Glomerular visceral epithelial cell (primary cell): ENCODE measurements around the gene CRYGA.
A peak's percentile ranks its signal among the peaks of the same experiment; 100 is the strongest.
"Not testable (repeated sequence)": the region's sequence is repeated elsewhere in the genome, so short reads cannot be mapped to it uniquely, and the experiment has no call there.

Source experiments
- DNase-seq: peaks from one replicate; pipeline ENCODE4 v3.0.0-alpha.2; 2016; ENCODE audit errors: extremely low spot score

Gene CRYGA

DNA sequence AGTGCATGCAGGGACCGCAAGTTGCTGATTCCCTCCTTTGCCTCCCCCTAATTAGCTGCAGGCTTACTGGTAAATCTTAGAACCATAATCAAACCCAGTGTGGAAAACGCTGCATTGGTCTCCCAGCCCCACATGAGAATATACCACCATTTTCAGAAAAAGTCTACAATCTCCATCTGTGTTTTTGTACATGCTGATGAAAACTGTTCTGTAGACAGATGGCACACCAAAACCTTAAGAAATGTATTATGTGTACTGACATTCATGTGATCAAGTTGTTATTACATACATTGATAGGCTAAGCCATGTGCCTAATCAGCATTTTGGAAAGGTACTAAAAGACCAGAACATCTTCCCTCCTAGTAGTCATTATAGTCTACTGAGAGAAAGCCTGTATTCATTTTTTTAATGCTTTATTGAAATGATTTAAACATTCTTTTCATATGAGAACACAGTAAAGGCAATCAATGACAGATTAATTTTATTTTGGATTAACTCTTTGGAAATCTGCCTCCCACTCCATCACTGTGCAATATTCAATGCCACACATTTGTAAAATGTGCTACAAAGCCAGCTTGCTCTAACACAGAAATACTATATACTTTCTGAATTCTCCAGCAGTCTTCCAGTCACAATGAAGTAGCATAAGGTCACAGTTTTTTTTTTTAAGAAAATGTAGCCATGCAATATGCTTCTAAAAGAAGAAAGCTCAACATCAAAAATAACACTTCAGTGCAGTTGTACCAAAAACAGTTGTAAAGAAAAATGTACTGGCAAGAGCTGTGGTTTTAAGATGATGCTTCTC, 1.8 kb upstream of the CRYGA start:
- no peak for DNase-seq

DNA sequence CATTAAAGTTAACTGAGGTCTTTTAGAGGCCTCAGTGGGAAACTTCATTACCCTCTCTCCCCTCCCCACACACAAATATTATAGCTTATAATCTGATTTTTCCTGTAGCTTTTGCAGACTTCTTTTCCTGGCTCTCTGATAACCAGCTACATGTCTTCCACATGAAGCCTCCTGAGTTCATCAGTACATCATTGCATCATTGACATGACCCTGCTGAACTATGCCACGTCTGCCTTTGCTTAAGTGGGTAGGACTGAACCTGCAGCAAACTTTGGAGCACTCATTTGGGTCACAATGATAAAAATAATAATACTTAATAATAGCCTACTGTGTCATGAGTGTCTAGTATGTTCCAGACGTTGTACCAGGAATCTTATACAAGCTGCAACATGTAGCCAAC, 7.0 kb downstream of the CRYGA start:
- no peak for DNase-seq

DNA sequence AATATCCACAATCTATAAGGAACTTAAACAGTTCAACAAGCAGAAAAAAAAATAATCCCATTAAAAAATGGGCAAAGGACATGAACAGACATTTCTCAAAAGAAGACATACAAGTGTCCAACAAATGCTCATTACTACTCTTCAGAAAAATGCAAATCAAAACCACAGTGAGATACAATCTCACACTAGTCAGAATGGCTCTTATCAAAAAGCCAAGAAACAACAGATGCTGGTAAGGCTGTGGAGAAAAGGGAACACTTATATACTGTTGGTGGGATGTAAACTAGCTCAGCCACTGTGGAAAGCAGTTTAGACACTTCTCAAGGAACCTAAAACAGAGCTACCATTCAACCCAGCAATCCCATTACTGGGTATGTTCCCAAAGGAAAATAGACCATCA, 10.2 kb downstream of the CRYGA start:
- no peak for DNase-seq

DNA sequence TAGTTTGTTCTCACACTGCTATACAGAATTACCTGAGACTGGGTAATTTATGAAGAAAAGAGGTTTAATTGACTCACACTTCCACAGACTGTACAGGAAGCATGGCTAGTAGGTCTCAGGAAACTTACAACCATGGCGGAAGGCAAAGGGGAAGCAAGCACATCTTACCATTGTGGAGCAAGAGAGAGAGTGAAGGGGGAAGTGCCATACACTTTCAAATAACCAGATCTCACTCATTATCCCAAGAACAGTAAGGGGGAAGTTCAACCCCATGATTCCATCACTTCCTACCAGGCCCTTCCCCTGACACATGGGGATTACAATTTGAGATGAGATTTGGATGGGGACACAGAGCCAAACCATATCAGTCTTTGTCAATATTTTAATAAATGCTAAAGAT, 12.4 kb downstream of the CRYGA start:
- DNase-seq: no peak

DNA sequence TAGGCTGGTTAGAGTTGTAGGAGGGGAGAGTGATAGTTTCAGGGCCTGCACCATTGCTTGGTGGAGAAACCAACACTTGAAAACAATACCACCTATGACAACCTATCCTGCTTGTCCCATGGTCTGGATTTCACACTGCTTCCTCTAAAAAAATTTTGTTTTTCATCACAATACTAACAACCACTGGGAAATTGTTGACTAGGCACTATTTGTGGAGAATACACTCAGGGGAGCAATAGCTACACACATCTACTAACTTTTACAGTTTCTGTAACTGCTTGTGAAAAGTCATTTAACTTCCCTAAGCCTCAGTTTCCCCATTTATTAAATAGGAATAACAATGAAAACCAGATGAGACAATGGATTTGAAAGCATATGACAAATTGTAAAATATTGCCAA, 13.3 kb downstream of the CRYGA start:
- DNase-seq: no peak

DNA sequence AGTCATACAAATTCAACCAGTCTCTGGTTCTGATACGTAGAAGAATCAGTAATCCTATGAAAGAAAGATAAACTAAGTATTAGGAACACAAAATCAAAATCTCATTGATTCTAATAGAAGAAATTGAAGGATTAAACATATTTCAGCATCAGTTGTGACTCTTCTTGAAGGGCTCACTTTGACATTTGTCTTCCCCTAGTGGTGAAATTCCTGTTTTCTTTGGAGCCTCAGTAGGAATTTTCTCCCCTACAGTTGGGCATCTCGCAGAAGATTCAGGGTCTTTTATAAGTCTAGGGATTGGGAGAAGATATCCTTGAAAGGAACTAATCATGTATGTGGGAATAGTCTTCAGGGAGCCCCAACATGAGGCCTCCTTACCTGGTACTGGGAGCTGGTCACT, 14.6 kb downstream of the CRYGA start:
- no peak for DNase-seq

DNA sequence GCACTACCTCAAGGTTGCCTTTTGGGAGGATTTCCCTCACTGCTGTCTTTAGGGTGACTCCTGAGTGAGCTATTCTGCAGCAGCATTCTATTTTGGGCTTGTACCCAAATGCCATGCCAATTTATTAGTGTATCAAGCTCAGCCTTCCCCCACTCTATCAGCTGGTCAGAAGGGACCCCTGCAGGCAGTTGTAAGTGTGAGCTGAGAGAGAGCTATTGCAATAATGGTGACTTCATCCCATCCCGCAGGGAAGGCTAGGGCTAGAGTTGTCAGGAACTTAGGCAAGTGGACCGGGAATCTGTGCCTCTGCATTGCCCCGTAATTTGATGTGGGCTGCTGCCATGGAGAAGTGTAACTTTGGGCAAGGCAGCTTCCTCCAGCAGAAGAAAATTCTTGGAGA, 15.6 kb downstream of the CRYGA start:
- no peak for DNase-seq

DNA sequence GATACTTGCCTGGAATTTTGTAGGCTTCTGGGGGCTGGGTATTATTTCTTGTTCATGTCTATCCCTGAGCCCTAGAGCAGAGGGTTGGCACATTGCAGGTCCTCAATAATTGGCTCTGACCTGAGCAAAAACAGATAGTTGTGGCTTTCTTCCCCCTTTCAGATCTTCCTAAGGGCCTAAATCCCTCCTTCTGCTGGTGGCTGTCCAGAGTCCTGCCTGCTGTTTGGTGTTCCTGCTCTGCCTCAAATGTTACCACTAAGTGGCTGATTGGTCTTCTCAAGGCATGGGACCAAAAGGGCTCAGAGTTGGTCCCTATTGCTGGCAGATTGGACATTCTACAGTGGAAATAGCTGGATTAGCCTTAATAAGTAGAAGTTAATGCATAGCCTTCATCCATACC, 16.4 kb downstream of the CRYGA start:
- no peak for DNase-seq

DNA sequence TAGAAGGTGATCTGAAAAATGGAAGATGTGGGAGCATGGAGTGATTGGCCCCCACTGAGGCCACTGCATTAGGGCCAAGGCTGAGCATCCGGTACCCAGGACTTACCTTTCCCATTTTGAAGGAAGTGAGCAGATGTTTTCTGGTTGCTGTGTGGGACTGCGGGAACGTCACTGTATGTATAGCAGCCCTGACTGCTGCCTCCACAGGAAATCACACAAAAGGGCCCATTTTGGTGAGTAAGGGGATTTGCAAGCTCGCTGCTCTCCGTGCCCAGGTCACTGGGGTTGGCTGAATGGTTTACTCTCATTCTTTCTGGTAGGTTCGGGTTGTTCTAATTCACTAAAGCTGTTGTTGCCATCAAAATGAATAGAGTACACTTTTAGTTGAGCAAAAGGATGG, 17.4 kb downstream of the CRYGA start, which contains the start of gene CRYGB:
Gene CRYGB, minus strand, starts transcription at position 153 of the 400 bp plus-strand sequence. Its CDS starts 38 bp downstream, at position 115.
- no peak for DNase-seq

DNA sequence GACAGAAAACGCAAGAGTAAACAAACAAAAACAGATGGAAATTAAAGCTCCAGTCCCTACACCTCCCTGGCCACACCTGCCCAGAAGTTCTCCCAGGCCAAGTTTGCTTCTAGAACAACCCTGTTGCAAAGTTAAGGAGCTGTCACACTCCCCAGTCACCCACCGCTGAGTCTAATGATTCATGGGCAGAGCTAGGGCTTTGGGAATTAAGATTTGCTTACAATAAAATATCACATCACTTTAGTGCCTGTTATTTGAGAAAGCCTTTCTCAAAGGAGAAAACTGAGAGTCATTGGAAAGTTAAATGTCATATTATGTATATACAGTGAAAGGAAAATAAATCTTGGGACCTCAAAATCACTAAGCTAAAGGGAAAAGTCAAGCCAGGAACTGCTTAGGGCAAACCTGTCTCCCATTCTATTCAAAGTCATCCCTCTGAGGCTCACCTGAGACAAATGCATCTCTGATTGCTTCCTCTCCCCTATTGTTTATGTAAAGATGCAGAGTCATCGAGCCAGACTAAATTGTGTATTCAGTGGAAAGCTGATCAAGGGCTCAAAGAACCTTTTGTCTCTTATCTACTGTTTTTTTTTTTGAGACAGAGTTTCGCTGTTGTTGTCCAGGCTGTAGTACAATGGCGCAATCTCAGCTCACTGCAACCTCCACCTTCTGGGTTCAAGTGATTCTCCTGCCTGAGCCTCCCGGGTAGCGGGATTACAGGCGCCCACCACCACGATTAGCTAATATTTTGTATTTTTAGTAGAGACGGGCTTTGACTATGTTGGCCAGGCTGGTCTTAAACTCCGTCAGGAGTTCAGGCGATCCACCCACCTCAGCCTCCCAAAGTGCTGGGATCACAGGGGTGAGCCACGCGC, 20.2 kb downstream of the CRYGA start:
- DNase-seq: no peak

DNA sequence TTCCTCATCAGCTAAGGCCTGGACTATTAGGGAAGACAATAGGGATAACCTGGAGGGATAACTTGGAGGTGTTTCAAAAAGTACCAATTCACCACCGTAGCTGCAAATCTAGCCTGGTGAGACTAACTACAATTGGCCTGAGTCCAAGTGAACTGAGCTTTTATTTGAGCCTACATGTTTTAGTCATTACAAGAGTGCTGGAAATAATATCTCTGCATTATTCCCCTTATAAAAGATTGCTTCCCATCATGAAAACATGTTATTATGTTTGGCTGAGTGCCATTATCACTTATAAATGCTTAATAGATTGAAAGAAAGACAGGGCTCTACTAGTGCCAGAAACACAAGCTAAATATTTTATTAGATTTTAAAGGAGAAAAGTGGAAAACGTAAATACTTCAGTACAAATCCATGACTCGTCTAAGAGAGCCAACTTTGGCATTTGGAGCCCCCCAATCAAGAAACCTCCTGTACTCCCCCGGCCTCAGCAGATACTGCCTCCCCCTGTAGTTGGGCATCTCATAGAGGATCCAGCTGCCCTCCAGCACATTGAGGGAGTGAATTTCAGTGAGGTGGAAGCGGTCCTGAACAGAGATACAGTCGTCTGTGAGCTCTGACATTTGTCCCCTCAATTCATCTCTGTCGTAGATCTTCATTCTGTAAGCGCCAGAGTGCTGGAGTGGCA, 21.0 kb downstream of the CRYGA start:
- DNase-seq: no peak

DNA sequence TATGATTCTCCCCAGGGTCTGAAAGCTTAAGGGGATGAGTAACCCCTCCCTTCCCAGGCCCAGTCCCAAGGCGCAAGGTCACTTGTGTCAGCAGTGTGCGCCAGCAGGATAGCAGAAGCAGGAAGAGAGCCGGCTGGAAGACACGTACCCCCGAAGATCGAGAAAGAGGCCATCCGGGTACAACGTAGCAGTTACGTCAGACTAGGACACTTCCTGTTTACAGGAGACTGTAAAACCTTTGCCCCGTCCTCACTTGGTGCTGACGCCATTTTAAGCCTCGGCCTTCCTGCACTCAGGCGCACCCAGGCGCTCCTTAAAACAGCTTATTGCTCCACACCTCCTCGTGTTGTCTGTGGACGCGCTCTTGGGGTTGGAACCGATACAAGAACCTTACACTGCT, 23.9 kb downstream of the CRYGA start:
- no peak for DNase-seq

DNA sequence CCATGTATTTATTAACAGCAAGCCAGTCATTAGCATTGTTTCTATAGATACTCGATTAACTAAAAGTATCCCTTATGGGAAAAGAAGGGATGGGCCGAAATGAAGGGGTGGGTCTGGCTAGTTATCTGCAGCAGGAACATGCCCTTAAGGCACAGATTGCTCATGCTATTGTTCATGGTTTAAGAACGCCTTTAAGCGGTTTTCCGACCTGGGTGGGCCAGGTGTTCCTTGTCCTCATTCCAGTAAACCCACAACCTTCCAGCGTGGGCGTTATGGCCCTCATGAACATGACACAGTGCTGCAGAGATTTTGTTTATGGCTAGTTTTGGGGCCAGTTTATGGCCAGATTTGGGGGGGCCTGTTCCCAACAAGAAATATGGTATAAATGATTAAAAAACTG, 25.1 kb downstream of the CRYGA start:
- DNase-seq: not testable (repeated sequence)

DNA sequence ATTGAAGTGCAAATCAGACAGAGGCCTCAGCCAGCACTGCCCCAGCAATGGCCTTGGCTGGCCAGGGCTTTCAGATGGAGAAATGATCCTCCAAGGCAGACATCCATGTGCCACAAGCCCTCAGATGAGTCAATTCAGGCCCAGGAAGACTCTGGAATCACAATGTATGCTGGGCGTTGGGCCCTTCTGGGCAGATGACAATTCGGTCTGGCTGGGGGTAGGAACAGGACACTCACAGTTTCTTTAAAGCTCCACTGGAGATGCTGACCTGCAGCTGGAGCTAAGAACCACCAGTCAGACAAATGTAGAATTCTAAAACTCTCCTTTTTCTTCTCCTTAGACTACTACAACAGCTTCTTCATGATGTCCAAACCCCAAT, 26.7 kb downstream of the CRYGA start:
- DNase-seq: no peak

DNA sequence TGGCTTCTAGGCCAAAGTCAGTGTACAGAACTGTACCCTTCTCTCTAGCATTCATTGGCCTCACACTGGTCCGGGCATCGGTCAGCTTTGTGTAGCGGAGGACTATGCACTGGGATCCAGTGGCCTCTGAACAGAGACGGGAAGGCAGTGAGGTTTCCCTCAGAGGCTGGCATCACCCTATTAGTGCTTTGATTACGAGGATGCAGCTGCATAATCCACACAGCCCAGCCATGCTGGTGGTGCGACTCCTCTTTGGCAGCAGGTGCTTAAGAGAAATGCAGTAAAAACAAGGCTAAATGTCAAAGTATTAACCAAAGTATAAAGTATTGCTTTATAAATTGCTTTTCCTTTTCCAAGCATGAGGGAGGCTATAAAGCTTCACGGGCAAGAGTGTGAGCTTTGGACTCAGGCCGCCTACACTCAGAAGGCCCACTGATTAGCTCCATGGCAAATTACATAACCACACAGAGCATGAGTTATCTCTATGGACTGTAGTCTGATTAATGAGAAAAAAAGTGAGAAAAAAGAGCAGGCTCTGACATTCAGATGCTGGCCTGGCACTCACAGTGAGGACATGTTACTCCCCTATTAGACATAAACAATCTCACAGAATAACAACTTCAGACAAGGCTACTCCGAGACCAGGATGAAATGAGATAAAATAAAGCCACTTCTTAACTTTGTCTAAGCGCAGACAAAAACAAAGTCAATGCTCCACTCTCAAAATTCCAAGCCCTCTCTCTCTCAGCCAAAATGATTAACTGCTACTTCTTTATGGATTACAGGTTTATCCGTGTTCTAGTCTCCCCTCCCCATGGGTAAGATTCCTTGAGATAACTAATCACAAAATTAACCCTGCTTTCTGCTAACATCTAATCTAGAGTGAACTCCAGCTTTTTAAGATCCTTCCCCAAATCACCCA, 27.3 kb downstream of the CRYGA start:
- DNase-seq: no peak

DNA sequence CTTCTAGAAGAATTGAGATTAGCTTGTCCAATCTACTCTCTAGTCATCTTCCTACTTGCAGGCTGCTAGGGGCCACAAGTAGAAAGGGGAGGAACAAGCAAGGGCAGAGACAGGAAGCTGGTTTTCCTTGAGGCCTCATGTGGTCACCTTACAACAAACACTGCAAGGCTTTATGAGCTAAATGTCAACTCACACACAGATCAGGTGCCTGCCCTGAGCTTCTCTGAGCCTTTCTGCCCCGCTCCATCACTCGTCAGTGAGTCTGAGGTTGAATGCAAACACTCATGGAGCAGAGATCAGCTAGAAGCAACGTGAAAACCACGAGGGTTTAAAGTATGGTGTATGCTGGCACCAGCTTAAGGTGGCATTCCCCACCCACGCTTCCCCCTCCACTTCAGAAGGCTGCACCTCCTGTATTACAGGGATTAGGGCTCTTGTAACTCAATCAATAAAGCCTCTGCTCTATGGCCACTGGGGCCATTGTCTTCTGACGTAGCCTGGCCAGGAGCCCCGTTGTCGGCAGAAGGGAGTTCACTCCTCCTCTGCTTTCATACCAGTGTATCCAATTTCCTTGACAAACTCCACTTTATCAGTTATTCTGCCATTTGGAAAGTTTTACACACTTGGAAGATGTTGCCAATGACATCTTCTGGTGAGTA, 28.3 kb downstream of the CRYGA start:
- no peak for DNase-seq

DNA sequence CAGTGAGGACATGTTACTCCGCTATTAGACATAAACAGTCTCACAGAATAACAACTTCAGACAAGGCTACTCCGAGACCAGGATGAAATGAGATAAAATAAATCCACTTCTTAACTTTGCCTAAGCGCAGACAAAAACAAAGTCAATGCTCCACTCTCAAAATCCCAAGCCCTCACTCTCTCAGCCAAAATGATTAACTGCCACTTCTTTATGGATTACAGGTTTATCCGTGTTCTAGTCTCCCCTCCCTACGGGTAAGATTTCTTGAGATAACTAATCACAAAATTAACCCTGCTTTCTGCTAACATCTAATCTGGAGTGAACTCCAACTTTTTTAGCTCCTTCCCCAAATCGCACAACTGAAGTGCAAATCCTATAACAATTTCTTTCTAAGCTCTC, 32.7 kb downstream of the CRYGA start:
- DNase-seq: no peak

DNA sequence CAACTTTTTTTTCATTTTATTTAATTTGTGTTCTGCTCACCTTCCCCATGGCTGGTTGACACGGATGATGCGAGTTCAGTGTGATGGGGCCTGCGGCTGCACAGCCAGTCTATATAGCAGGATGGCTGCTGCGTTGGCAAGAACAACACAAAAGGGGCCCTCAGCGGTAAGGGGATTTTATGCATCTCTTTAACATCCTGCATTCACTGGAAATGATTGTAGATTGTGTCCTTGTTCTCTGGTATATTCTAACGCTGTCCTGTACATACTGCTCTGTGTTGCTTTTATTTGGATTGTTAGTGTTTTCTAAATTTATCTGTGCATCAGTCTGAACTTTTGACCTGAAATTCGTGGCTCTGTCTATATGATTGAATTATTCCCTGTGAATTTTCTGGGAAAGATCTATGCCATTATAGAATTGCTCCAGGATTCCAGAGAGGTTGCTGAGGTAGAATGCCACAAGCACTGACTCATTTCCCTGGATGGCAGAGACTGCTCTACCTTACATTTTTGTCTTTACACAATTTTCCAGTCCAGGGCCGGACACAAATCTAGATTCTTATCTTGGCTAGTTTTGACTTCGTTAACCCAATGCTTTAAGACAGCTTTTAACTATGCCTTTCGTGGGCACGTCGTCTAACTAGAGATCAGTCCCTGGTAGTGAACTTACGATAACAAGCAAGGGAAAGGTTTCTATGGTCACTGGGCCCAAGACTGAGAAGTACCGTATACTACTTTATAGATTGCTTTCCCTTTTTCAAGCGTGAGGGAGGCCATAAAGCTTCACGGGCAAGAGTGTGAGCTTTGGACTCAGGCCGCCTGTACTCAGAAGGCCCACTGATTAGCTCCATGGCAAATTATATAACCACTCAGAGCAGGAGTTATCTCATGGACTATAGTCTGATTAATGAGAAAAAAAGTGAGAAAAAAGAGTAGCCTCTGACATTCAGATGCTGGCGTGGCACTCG, 33.4 kb downstream of the CRYGA start, which contains the start of gene CRYGC:
Gene CRYGC, minus strand, starts transcription at position 85 of the 968 bp plus-strand sequence. Its CDS starts 36 bp downstream, at position 49.
- DNase-seq: peak; percentile 42

DNA sequence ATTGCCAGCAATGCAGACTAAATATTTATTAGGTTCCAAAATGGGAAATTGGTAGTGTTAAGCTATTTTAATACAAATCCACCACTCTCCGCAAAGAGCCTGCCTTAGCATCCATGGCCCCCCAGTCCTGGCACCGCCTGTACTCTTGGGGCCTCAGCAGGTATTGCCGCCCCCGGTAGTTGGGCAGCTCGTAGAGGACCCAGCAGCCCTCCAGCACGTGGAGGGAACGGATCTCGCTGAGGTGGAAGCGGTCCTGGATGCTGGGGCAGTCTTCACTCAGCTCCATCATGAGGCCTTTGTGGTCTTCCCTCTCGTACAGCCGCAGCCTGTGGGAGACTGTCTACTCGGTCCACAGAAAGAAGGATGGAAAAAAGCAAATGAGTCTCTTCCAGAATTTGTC, 35.3 kb downstream of the CRYGA start:
- DNase-seq: no peak
